ENCODE results near the gene IFT80. TPM values are rescaled to one million over a fixed set of nuclear protein-coding genes. Genes with fewer than 3 reads are reported as not detected.

IFT80 gene
- total and polyA plus RNA-seq, 9 of the 15 experiments (the other 6 are each of a cell fraction or from before 2014, with no cell fraction given) = 6.7 to 21.1 (median 16.4) TPM

GRCh38 chr3:160399125-160400029, at the start of gene IFT80, which contains the start of gene SMC4 (continued):
- TF ChIP-seq, protein P1, sequence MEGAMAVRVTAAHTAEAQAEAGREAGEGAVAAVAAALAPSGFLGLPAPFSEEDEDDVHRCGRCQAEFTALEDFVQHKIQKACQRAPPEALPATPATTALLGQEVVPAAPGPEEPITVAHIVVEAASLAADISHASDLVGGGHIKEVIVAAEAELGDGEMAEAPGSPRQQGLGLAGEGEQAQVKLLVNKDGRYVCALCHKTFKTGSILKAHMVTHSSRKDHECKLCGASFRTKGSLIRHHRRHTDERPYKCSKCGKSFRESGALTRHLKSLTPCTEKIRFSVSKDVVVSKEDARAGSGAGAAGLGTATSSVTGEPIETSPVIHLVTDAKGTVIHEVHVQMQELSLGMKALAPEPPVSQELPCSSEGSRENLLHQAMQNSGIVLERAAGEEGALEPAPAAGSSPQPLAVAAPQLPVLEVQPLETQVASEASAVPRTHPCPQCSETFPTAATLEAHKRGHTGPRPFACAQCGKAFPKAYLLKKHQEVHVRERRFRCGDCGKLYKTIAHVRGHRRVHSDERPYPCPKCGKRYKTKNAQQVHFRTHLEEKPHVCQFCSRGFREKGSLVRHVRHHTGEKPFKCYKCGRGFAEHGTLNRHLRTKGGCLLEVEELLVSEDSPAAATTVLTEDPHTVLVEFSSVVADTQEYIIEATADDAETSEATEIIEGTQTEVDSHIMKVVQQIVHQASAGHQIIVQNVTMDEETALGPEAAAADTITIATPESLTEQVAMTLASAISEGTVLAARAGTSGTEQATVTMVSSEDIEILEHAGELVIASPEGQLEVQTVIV (CRISPR knock-in tag; IDR thresholded peaks at IDR 0.05; ENCODE audit: borderline replicate concordance) = no peak
- TF ChIP-seq TEAD2 (tag; IDR thresholded peaks at IDR 0.05) = no peak
- peak; percentile 18; the same call in 1 of the 2 replicates for TF ChIP-seq NFIC (IDR thresholded peaks at IDR 0.05)
- TF ChIP-seq, protein P2, sequence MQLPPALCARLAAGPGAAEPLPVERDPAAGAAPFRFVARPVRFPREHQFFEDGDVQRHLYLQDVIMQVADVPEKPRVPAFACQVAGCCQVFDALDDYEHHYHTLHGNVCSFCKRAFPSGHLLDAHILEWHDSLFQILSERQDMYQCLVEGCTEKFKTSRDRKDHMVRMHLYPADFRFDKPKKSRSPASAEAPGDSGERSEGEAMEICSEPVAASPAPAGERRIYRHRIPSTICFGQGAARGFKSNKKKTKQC (CRISPR knock-in tag; IDR thresholded peaks at IDR 0.05) = no peak
- no peak for TF ChIP-seq ZNF695 (CRISPR knock-in tag; IDR thresholded peaks at IDR 0.05)
- no peak for TF ChIP-seq ZFP1 (CRISPR knock-in tag; IDR thresholded peaks at IDR 0.05)
- TF ChIP-seq PHTF2 (CRISPR knock-in tag; IDR thresholded peaks at IDR 0.05) = no peak
- TF ChIP-seq DPF2 (IDR thresholded peaks at IDR 0.05) = no peak
- no peak for TF ChIP-seq MCM3 (IDR thresholded peaks at IDR 0.05)
- TF ChIP-seq, protein P3, sequence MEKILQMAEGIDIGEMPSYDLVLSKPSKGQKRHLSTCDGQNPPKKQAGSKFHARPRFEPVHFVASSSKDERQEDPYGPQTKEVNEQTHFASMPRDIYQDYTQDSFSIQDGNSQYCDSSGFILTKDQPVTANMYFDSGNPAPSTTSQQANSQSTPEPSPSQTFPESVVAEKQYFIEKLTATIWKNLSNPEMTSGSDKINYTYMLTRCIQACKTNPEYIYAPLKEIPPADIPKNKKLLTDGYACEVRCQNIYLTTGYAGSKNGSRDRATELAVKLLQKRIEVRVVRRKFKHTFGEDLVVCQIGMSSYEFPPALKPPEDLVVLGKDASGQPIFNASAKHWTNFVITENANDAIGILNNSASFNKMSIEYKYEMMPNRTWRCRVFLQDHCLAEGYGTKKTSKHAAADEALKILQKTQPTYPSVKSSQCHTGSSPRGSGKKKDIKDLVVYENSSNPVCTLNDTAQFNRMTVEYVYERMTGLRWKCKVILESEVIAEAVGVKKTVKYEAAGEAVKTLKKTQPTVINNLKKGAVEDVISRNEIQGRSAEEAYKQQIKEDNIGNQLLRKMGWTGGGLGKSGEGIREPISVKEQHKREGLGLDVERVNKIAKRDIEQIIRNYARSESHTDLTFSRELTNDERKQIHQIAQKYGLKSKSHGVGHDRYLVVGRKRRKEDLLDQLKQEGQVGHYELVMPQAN (IDR thresholded peaks at IDR 0.05; ENCODE audit: borderline replicate concordance) = peak; percentile 91; the same call in 1 of the 2 replicates
- no peak for TF ChIP-seq ZNF165 (CRISPR knock-in tag; IDR thresholded peaks at IDR 0.05; ENCODE audit: borderline replicate concordance)
- TF ChIP-seq EZH2 (IDR thresholded peaks at IDR 0.05; ENCODE audit: borderline replicate concordance, low read depth, low read length) = no peak
- TF ChIP-seq KDM4B (IDR thresholded peaks at IDR 0.05; ENCODE audit: borderline replicate concordance in 2 of 2, low read depth in 1 of 2) = no peak
- TF ChIP-seq KAT7 (CRISPR knock-in tag; IDR thresholded peaks at IDR 0.05; ENCODE audit: borderline replicate concordance) = no peak; the same call in 1 of the 2 replicates
- TF ChIP-seq, protein P4, sequence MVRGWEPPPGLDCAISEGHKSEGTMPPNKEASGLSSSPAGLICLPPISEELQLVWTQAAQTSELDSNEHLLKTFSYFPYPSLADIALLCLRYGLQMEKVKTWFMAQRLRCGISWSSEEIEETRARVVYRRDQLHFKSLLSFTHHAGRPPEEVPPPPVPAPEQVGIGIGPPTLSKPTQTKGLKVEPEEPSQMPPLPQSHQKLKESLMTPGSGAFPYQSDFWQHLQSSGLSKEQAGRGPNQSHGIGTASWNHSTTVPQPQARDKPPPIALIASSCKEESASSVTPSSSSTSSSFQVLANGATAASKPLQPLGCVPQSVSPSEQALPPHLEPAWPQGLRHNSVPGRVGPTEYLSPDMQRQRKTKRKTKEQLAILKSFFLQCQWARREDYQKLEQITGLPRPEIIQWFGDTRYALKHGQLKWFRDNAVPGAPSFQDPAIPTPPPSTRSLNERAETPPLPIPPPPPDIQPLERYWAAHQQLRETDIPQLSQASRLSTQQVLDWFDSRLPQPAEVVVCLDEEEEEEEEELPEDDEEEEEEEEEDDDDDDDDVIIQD (CRISPR knock-in tag; IDR thresholded peaks at IDR 0.05) = no peak
- TF ChIP-seq HNRNPLL (IDR thresholded peaks at IDR 0.05; ENCODE audit: low read depth, low read length, poor library complexity, severe bottlenecking) = peak; percentile 67
- no peak for TF ChIP-seq XRCC4 (IDR thresholded peaks at IDR 0.05; ENCODE audit: extremely low read depth, insufficient read depth, insufficient read length)
- TF ChIP-seq BRD9 (IDR thresholded peaks at IDR 0.05; ENCODE audit: low read depth, partially characterized antibody) = peak; percentile 82
- no peak for TF ChIP-seq SMARCB1 (IDR thresholded peaks at IDR 0.05; ENCODE audit: insufficient read length, low read depth)
- TF ChIP-seq SPI1 (IDR thresholded peaks at IDR 0.05; ENCODE audit: borderline replicate concordance, low read depth, low read length) = 0 out of 2 replicates have a peak, but pooled peaks have one; percentile 37
- TF ChIP-seq POLR2AphosphoS5 (IDR thresholded peaks at IDR 0.05; ENCODE audit: control insufficient read depth, insufficient read depth, low read depth, low read length) = peak; percentile 88
- TF ChIP-seq ARNT (IDR thresholded peaks at IDR 0.05) = peak in 1 of 2 experiments; percentile 56; a peak in 2 of 4 replicates

All from K562 (cell line).